Body of pancreas (tissue), 4 donors: ENCODE measurements around the gene MFSD2A.

Source experiments
- POLR2A ChIP-seq, 3 donors: fragments of 450-650 bp; IDR thresholded peaks; one replicate each; pipeline ENCODE4 v1.6.1; 2016; ENCODE audit warnings: antibody characterized with exemption in 3 of 3, mild to moderate bottlenecking in 2 of 3
- TF ChIP-seq, protein P1 (sequence below), 7 experiments: fragments of 450-650 bp in 4 of 7; fragments of 200-600 bp in 3 of 7; sonication (generic) in 3 of 7; IDR thresholded peaks; one replicate each; pipeline ENCODE4 v1.5.1; 2016 to 2019; ENCODE audit warnings: antibody characterized with exemption in 7 of 7

DNA sequence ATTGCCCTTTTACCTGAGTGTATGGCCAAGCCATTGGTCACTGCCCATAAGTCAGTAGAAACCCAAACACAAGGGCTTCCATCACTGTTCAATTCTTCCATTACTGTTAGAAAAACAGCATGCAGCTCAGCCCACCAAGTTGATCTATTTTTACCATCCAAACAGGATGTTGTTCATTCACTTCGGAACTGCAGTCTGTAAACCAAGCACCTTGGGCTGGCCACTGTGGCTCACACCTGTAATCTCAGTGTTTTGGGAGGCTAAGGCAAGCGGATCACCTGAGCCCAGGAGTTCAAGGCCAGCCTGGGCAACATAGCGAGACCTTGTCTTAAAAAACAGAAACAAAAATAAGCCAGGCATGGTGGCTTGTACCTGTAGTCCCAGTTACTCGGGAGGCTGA is 8.7 kb upstream of the MFSD2A start:
- TF ChIP-seq, protein P1, sequence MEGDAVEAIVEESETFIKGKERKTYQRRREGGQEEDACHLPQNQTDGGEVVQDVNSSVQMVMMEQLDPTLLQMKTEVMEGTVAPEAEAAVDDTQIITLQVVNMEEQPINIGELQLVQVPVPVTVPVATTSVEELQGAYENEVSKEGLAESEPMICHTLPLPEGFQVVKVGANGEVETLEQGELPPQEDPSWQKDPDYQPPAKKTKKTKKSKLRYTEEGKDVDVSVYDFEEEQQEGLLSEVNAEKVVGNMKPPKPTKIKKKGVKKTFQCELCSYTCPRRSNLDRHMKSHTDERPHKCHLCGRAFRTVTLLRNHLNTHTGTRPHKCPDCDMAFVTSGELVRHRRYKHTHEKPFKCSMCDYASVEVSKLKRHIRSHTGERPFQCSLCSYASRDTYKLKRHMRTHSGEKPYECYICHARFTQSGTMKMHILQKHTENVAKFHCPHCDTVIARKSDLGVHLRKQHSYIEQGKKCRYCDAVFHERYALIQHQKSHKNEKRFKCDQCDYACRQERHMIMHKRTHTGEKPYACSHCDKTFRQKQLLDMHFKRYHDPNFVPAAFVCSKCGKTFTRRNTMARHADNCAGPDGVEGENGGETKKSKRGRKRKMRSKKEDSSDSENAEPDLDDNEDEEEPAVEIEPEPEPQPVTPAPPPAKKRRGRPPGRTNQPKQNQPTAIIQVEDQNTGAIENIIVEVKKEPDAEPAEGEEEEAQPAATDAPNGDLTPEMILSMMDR (IDR thresholded peaks at IDR 0.05) = no peak
- TF ChIP-seq POLR2A (IDR thresholded peaks at IDR 0.05) = no peak
